ENCODE results near the gene TAF10.

DNA sequence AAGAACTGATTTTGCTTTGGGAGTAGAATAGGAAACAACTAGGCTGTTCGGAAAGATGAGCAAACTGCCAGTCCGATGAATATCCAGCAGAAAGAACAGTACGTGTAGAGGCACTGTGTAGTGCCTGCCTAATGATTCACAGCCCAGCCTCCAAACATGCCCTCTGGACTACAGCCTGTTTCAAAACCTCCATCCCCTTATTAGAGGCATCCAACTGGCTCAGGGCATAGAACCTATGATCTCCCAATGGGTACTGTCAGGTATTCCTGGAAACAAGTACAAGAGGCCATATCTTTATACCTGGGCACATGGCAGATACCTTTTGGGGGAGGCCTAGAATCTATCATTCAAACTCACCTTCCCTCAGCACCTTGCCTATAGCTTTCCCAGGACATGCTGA is 13.5 kb downstream of the TAF10 start:
- TF ChIP-seq, protein P1, sequence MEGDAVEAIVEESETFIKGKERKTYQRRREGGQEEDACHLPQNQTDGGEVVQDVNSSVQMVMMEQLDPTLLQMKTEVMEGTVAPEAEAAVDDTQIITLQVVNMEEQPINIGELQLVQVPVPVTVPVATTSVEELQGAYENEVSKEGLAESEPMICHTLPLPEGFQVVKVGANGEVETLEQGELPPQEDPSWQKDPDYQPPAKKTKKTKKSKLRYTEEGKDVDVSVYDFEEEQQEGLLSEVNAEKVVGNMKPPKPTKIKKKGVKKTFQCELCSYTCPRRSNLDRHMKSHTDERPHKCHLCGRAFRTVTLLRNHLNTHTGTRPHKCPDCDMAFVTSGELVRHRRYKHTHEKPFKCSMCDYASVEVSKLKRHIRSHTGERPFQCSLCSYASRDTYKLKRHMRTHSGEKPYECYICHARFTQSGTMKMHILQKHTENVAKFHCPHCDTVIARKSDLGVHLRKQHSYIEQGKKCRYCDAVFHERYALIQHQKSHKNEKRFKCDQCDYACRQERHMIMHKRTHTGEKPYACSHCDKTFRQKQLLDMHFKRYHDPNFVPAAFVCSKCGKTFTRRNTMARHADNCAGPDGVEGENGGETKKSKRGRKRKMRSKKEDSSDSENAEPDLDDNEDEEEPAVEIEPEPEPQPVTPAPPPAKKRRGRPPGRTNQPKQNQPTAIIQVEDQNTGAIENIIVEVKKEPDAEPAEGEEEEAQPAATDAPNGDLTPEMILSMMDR (conservative IDR thresholded peaks at IDR 0.05), result no peak
- no peak for TF ChIP-seq ZFX (IDR thresholded peaks at IDR 0.05)

Data from C4-2B (cell line).